Measurements from ENCODE around the gene SMPD4.
"Not testable (repeated sequence)": the region's sequence is repeated elsewhere in the genome, so short reads cannot be mapped to it uniquely, and the experiment has no call there.

Gene SMPD4

GRCh38 chr2:130157354-130157753 is 24.0 kb downstream of the SMPD4 start:
- not testable (repeated sequence) for DNase-seq

DNA sequence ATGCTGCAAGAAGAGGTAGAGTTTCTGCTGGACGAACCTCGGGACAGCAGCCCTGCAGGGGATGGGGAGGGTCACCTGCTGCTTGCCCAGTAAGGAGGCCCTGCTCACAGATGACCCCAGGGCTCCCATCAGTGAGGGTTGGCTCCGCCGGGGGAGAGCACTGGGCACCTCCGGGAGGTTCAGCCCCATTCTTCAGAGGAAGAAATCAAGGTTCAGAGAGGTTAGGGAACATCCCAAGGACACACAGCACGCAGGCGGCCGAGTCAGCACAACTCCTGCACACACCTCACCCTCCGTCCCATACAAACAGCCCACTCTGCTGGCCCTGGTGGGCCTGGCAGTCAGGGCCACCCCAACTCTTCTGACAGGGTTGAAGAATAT is 24.8 kb downstream of the SMPD4 start:
- DNase-seq, result no peak

GRCh38 chr2:130155956-130156623 is 25.3 kb downstream of the SMPD4 start:
- DNase-seq, result not testable (repeated sequence)

GRCh38 chr2:130154773-130155765 is 26.3 kb downstream of the SMPD4 start:
- DNase-seq, result no peak

- not testable (repeated sequence) for DNase-seq
Measured at GRCh38 chr2:130154423-130154770, 27.0 kb downstream of the SMPD4 start.

DNA sequence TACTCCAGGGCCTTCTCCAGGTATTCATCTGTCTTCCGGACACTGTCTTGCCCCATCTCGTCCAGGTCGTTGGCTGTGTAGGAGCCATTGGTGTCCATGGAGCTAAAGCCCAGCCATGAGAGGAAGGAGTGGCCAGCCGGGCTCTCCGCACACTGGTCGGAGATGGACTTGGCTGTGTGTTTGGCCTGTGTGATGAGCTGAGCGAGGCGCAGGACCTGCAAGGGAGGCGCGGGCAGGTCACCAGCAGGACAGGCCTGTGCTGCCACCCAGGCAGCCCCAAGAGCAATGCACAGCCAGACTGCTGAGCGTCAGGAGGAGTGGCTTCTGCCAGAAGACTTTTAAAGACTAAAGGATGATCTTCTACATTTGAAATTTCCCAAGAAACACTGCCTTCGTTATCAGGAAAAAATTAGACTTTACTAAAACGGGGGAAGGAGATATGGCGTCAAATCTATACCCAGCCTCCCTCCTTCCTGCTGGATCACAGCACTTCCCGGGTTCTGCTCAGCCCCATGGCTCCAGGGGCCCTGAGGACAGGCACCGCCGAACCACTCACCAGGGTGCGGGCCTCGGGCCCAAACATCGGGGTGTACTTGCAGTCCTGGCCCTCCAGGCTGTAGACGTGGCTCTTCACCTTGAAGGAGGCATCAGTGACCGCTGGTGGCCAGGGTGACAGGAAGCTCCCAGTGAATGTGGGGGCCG is 27.5 kb downstream of the SMPD4 start:
- not testable (repeated sequence) for DNase-seq

DNA sequence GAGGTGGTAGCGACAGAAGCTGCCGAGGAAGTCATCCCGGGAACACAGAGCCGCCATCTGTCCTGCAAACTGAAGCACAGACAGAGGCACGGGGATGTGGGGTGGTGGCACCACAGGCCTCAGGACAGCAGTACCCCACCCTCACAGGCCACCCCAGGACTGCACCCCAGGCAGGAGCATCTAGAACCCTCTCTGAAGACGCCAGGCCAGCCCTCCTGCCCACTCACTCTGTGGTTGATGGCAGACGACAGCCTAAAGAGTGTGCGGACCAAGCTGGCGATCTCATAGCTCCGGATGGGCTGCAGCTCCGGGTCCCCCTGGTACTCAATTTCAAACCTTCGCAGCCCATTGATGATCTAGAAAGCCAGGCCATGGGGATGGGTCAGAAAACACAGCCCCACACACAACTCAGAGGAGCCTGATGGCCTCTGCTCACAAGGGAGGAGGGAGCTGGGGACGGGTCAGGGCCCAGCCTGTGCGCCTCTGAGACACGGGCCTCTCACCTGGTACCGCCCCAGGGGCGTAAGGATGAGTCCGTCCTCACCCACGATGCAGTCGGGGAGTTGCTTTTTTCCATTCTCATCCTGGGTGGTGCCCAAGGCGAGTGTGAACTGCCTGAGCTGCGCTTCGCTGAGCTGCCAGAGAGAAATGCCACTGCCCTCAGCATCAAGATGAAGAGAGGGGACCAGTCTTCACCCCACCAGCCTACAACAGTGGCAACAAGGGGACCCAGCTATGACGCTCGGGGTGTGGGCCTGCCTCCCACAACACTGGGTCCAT is 28.4 kb downstream of the SMPD4 start:
- DNase-seq, result no peak

- DNase-seq, result not testable (repeated sequence)
Measured at GRCh38 chr2:130152136-130152815, 29.1 kb downstream of the SMPD4 start.

DNA sequence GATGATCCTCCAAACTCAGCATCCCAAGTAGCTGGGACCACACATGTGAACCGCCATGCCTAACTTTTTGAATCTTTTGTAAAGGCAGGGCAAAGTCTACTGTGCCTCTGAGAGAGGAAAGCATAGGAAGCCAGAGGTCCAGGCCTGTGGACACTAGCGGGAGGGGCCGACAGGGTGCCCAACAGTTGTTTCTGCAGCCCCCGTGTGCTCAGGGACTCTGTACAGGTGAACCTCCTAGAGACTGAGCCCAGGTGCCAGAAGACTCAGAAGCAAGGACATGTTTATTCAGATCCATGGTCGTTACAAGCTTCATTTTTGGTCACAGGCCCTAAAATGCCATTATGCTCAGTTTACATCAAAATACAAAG is 30.3 kb downstream of the SMPD4 start:
- not testable (repeated sequence) for DNase-seq

- DNase-seq, result no peak
Measured at GRCh38 chr2:130150181-130151144, 30.9 kb downstream of the SMPD4 start.

DNA sequence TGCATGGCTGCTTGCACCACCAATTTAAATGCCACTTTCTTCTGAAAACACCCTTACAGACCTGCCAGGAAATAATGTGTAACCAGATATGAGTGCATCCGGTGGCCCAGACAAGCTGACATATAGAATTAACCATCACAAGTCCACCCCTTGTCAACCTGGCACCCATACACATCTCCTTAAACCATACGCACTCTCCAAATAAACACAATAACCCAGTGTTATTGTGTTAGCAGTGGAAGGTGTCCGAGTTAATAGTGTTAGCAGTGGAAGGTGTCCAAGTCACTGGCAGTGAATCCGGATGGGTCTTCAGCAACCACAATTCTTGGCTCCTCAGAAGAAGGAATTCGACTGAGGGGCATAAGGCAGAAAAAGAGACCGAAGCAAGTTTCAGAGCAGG is 32.9 kb downstream of the SMPD4 start:
- DNase-seq, result not testable (repeated sequence)

DNA sequence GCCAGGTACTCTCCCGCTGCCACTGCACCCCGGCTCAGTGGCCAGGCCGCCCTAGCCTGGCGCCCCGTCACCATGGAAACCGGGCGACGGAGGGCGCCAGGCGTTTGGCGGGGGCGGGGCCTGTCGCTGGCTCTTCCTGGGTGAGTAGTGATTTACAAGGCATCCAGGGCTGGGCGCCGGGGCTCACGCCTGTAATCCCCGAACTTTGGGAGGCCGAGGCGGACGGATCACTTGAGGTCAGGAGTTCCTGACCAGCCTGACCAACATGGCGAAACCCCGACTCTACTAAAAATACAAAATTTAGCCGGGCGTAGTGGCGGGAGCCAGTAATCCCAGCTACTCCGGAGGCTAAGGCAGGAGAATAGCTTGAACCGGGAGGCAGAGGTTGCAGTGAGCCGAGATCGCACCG is 36.4 kb downstream of the SMPD4 start, which contains the start of gene CCDC74B:
Gene CCDC74B (minus strand): TSS at position 107 of the 409 bp plus-strand sequence. CDS start 116 bp downstream, outside the sequence.
- peak; percentile 57 to 73 for DNase-seq

GRCh38 chr2:130143266-130144039 is 37.9 kb downstream of the SMPD4 start:
- not testable (repeated sequence) for DNase-seq

- DNase-seq, result not testable (repeated sequence)
Measured at GRCh38 chr2:130142396-130143265, 38.8 kb downstream of the SMPD4 start.

- not testable (repeated sequence) for DNase-seq
Measured at GRCh38 chr2:130141645-130142370, 39.6 kb downstream of the SMPD4 start.

- DNase-seq, result not testable (repeated sequence)
Measured at GRCh38 chr2:130141002-130141401, 40.4 kb downstream of the SMPD4 start.

DNA sequence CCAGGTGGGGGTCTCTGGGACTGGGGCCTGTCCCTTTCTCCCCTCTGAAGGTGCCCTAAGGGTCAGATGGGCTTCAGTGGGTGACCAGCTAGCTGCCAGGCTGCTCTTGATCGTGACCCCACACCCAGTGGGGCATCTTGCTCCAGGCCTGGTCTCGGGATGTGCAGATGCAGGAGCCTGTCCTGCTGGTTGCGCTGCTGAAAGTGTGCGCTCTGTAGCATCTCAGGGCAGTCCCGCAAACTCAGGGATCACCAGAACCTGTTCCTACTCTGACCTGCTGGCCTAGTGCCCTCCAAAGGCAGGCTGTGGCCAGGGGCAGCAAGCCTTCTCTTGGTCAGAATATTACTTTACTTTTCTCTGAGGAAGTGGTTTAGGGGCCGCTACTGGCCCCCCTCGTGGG is 40.9 kb downstream of the SMPD4 start:
- DNase-seq, result not testable (repeated sequence)
